Fibroblast of the aortic adventitia (primary cell): ENCODE data around the gene REEP6. TPM values are rescaled to one million over a fixed set of nuclear protein-coding genes. Genes with fewer than 3 reads are reported as not detected.
"Not testable (repeated sequence)": the region's sequence is repeated elsewhere in the genome, so short reads cannot be mapped to it uniquely, and the experiment has no call there.

Source experiments
- DNase-seq: peaks from one replicate; pipeline ENCODE4 v3.0.0-alpha.2; 2010; ENCODE audit warnings: low read depth
- H3K4me3 ChIP-seq: 2 replicates; pipeline ENCODE4 v1.5.1; 2011; ENCODE audit warnings: low read depth, mild to moderate bottlenecking, control low read depth, low read length, moderate library complexity
- total RNA-seq: library from RNA; depleted of rRNA; stranded (reverse); fragments of >200 nt; gene quantifications from 2 replicates; pipeline ENCODE4 v1.2.3, GENCODE V29; 2012; ENCODE audit warnings: low replicate concordance
- TF ChIP-seq, protein P1 (sequence below): IDR thresholded peaks from 2 replicates; pipeline ENCODE4 v1.5.1; 2011; ENCODE audit warnings: mild to moderate bottlenecking, low read length, control low read depth, inconsistent platforms; ENCODE audit not compliant: insufficient read depth

REEP6 gene
- total RNA-seq, 1 donor = 2.8 TPM

DNA sequence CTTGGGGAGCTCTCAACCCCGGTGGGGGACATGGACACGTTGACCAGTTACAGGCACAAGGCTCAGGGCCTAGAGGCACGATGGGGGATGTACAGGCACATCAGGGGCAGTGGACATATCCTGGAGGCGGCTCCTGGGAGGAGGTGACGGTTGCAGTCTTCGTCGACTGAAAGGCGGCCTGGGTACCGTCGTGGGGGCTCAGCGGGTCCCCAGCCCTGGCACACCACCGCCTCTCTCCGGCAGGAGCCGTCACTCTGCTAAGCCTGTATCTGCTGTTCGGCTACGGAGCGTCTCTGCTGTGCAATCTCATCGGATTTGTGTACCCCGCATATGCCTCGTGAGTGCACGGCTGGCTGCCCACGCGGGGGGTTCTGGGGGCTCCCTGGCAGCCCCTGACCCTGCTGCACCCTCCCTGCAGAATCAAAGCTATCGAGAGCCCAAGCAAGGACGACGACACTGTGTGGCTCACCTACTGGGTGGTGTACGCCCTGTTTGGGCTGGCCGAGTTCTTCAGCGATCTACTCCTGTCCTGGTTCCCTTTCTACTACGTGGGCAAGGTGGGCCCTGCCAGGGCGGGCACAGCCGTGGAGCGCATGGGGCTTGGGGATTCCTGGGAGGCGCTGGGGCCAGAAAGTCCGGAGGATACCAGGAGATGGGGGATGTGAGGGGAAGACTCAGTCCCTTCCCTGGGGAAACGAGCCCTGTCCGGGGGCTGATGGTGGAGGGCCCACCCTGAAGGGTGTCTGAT lies 4.2 kb downstream of the REEP6 start:
- H3K4me3 ChIP-seq = no peak overlapping the region
- TF ChIP-seq, protein P1, sequence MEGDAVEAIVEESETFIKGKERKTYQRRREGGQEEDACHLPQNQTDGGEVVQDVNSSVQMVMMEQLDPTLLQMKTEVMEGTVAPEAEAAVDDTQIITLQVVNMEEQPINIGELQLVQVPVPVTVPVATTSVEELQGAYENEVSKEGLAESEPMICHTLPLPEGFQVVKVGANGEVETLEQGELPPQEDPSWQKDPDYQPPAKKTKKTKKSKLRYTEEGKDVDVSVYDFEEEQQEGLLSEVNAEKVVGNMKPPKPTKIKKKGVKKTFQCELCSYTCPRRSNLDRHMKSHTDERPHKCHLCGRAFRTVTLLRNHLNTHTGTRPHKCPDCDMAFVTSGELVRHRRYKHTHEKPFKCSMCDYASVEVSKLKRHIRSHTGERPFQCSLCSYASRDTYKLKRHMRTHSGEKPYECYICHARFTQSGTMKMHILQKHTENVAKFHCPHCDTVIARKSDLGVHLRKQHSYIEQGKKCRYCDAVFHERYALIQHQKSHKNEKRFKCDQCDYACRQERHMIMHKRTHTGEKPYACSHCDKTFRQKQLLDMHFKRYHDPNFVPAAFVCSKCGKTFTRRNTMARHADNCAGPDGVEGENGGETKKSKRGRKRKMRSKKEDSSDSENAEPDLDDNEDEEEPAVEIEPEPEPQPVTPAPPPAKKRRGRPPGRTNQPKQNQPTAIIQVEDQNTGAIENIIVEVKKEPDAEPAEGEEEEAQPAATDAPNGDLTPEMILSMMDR = no peak
- DNase-seq = no peak

DNA sequence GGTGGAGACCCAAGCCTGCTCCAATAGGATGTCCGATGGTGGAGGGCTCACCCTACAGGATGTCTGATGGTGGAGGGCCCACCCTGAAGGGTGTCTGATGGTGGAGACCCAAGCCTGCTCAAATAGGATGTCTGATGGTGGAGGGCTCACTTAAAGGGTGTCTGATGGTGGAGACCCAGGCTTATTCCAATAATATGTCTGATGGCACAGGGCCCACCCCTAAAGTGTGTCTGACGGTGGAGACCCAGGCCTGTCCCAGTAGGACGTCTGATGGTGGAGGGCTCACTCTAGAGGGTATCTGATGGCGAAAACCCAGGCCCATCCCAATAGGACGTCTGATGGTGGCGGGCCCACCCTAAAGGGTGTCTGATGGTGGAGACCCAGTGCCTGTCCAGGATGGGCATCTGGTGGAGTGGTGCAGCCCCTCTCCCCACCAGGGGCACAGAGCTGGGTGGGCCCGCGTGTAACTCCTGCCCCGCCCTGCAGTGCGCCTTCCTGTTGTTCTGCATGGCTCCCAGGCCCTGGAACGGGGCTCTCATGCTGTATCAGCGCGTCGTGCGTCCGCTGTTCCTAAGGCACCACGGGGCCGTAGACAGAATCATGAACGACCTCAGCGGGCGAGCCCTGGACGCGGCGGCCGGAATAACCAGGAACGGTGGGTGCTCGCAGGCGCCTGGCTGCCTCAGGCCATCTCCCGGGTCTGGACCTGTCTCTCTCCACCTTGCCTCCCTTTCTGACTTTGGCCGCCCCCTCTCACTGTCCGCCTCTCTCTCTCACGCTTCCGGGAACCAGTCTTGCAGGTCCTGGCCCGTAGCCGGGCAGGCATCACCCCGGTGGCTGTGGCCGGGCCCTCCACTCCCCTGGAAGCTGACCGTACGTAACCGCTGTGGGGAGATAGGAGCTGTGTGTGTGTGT lies 5.1 kb downstream of the REEP6 start:
- TF ChIP-seq, protein P1 = no peak
- DNase-seq = no peak
- H3K4me3 ChIP-seq = no peak overlapping the region

DNA sequence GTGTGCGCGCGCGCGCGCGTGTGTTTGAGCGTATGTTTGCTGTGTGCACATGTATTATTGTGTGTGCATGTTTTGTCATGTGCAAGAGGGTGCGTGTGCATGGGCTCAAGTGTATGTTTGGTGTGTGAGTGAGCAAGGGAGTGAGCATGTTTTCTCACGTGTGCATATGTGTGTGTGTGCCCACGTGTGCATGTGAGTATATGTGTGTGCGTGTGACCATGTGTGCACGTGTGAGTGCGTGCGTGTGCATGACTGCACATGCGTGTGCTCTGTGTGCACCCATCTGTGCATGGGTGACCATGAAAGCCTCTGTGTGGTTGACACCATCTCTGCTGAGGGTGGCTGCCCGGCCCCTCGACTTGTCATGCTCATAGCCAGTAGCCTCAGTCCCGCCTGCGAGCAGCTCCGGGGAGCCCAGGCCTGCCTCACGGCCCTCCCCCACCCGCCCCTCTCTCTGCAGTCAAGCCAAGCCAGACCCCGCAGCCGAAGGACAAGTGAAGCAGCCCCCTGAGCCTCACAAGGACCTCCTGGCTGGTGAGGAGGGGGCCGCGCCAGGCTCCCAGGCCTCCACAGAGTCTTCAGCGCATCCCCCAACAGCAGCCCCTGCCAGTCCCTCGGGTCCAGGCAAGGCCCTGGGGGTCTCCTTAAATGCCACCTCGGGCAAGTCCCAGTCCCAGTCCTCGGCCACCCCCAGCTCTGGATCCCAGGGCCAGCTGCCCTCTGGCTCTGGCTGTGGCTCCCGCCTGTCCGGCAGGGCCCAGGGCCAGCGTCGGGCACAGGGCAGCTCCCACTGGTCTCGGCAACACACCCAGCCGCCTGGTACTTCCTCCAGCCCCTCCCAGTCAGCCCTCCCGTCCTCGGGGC lies 6.0 kb downstream of the REEP6 start:
- H3K4me3 ChIP-seq = no peak overlapping the region
- DNase-seq = no peak
- TF ChIP-seq, protein P1 = no peak

DNA sequence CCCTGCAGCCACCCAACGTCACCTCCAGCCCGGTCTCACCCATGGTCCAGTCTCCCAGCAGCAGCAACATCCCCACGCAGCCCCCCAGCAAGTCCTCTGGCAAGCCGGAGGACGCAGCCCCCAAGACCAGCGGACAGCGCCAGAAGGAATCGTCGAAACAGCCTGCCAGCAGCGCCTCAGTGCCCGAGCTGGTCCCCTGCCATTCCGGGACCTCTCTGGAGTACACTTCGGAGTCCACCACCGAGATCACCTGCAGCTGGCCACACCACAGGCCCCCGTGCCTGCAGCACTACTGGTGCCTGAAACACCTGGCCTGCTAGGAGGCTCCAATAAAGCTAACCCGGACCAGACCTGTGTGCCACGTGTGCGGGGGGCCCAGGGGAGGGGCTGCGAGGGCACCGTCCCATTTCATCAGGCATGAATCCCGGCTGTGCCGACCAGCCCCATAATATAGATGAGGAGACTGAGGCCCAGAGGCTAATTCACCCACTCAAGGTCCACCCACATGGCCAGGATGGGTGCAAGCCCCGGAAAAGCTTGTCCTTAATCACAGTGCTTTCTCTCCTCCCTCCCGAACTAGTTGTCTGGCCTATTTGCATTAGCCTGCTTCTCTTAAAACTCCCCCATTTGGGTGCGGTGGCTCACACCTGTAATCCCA lies 6.7 kb downstream of the REEP6 start:
- DNase-seq = no peak

DNA sequence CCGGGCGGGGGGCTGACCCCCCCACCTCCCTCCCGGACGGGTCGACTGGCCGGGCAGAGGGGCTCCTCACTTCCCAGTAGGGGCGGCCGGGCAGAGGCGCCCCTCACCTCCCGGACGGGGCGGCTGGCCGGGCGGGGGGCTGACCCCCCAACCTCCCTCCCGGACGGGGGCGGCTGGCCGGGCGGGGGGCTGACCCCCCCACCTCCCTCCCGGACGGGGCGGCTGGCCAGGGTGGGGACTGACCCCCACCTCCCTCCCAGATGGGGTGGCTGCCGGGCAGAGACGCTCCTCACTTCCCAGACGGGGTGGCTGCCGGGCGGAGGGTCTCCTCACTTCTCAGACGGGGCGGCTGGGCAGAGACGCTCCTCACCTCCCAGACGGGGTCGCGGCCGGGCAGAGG lies 8.2 kb downstream of the REEP6 start:
- DNase-seq, H3K4me3 ChIP-seq: not testable (repeated sequence)

More for the DNA sequence above, 6.7 kb downstream of the REEP6 start:
- no peak overlapping the region for H3K4me3 ChIP-seq
- TF ChIP-seq, protein P1 = no peak

DNA sequence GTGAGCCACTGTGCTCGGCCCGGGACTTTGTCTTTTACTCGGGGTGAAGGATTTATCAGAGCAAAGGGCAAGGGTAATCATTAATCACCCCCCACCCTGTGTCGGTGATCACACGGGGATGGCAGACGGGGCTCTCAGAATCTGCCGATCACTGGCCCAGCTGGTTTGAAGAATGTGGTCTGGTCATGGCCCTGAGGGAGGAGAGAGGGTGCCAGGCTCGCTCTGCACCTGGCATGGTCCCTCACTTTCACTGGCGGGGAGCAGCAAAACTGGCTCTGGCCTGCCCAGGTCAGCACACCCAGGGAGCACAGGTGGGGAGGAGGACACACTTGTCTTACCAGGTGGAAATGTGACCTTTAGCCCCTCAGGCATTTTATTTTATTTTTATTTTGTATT lies 10.2 kb downstream of the REEP6 start:
- H3K4me3 ChIP-seq = no peak overlapping the region
- no peak for DNase-seq
- TF ChIP-seq, protein P1 = no peak
